Hepatocyte (in vitro differentiated cells): Measurements from ENCODE around the gene ABCC6. TPM values are rescaled to one million over a fixed set of nuclear protein-coding genes. Genes with fewer than 3 reads are reported as not detected.
A peak's percentile ranks its signal among the peaks of the same experiment; 100 is the strongest.

ENCODE experiments used
- DNase-seq: peaks from one replicate; pipeline ENCODE4 v3.0.0-alpha.2; 2016; ENCODE audit warnings: low spot score
- H2AFZ ChIP-seq: fragments of 200-600 bp; sonication (generic); 2 replicates; pipeline ENCODE4 v1.6.0; 2016; ENCODE audit warnings: antibody characterized with exemption, mild to moderate bottlenecking
- H3K27ac ChIP-seq: fragments of 200-600 bp; sonication (generic); 2 replicates; pipeline ENCODE4 v1.5.1; 2016; ENCODE audit warnings: mild to moderate bottlenecking
- H3K27me3 ChIP-seq: fragments of 200-600 bp; sonication (generic); 2 replicates; pipeline ENCODE4 v1.6.1; 2016
- H3K36me3 ChIP-seq: fragments of 200-600 bp; sonication (generic); replicated peaks from 2 replicates; pipeline ENCODE4 v1.5.1; 2016; ENCODE audit warnings: low read depth; ENCODE audit not compliant: insufficient read depth
- H3K4me1 ChIP-seq: fragments of 200-600 bp; sonication (generic); 2 replicates; pipeline ENCODE4 v1.5.1; 2016; ENCODE audit warnings: mild to moderate bottlenecking, moderate library complexity; ENCODE audit not compliant: insufficient read depth
- H3K4me2 ChIP-seq: fragments of 200-600 bp; sonication (generic); 2 replicates; pipeline ENCODE4 v1.6.0; 2016
- H3K4me3 ChIP-seq: fragments of 200-600 bp; sonication (generic); 2 replicates; pipeline ENCODE4 v1.5.1; 2016; ENCODE audit warnings: mild to moderate bottlenecking
- H3K79me2 ChIP-seq: fragments of 200-600 bp; sonication (generic); 2 replicates; pipeline ENCODE4 v1.6.0; 2017; ENCODE audit warnings: mild to moderate bottlenecking
- H3K9me2 ChIP-seq: fragments of 200-600 bp; sonication (generic); replicated peaks from 2 replicates; pipeline ENCODE4 v1.6.0; 2017; ENCODE audit warnings: mild to moderate bottlenecking; ENCODE audit not compliant: insufficient read depth
- H3K9me3 ChIP-seq: fragments of 200-600 bp; sonication (generic); 2 replicates; pipeline ENCODE4 v1.5.1; 2016; ENCODE audit warnings: low read depth, mild to moderate bottlenecking
- H4K20me1 ChIP-seq: fragments of 200-600 bp; sonication (generic); 2 replicates; pipeline ENCODE4 v1.6.0; 2016; ENCODE audit warnings: mild to moderate bottlenecking; ENCODE audit not compliant: insufficient read depth, poor library complexity, severe bottlenecking
- CTCF ChIP-seq: fragments of 200-600 bp; sonication (generic); IDR thresholded peaks from 2 replicates; pipeline ENCODE4 v1.5.1; 2016; ENCODE audit warnings: antibody characterized with exemption, mild to moderate bottlenecking; ENCODE audit not compliant: poor library complexity
- EZH2 ChIP-seq: fragments of 200-600 bp; sonication (generic); IDR thresholded peaks from 2 replicates; pipeline ENCODE4 v1.6.1; 2016; ENCODE audit warnings: antibody characterized with exemption, mild to moderate bottlenecking, borderline replicate concordance
- EZH2phosphoT487 ChIP-seq: fragments of 200-600 bp; sonication (generic); IDR thresholded peaks from one replicate; pipeline ENCODE4 v1.6.1; 2018; ENCODE audit warnings: antibody characterized with exemption, mild to moderate bottlenecking, low read depth, moderate library complexity; ENCODE audit not compliant: unreplicated experiment, severe bottlenecking
- WGBS: methylation state at CpG from one replicate; pipeline ENCODE4 v1.1.6; 2016; ENCODE audit warnings: low lambda C conversion rate; ENCODE audit errors: missing lambda C conversion rate; 5-methylcytosine and 5-hydroxymethylcytosine counted together
- polyA plus RNA-seq: library from polyadenylated mRNA; unstranded; fragments of >200 nt; fragmentation: Nextera tagmentation; extraction: Ambion mirVana; gene quantifications from 2 replicates; pipeline ENCODE4 v1.2.1, GENCODE V29; 2016
- total RNA-seq: library from RNA; depleted of rRNA; stranded (reverse); fragments of >200 nt; gene quantifications from 2 replicates; pipeline ENCODE4 v1.2.3, GENCODE V29; 2014

The ABCC6 gene
- total and polyA plus RNA-seq, 2 experiments from 2014 or later: 41.2 to 46.8 TPM

- no peaks in the 10 kb centered on the region for H3K9me2 ChIP-seq
- H3K4me1 ChIP-seq: no peaks in the 10 kb centered on the region
- H2AFZ ChIP-seq: no peak overlapping the region
- no peaks in the 10 kb centered on the region for H4K20me1 ChIP-seq
- H3K4me3 ChIP-seq: no peak overlapping the region
- WGBS: 92% methylated on average over 15 of the region's 15 CpGs
- H3K36me3 ChIP-seq: no peaks in the 10 kb centered on the region
- DNase-seq: no peak
- no peaks in the 10 kb centered on the region for H3K27me3 ChIP-seq
- H3K4me2 ChIP-seq: no peak overlapping the region
- TF ChIP-seq CTCF: peak; percentile 22
- TF ChIP-seq EZH2phosphoT487: no peak
- no peak overlapping the region for H3K27ac ChIP-seq
- H3K79me2 ChIP-seq: no peaks in the 10 kb centered on the region
- no peaks in the 10 kb centered on the region for H3K9me3 ChIP-seq
These were observed 80.1 kb downstream of the ABCC6 start for GRCh38 chr16:16143038-16143763.

GRCh38 chr16:16141784-16142396, 81.4 kb downstream of the ABCC6 start:
- Histone ChIP-seq H3K4me1 (no peaks in the 10 kb centered on the region), H4K20me1 (no peaks in the 10 kb centered on the region), H3K27me3 (no peaks in the 10 kb centered on the region), H3K4me2 (no peak overlapping the region), H2AFZ (no peak overlapping the region), H3K9me3 (no peaks in the 10 kb centered on the region), H3K4me3 (no peak overlapping the region), H3K27ac (no peak overlapping the region), H3K9me2 (no peaks in the 10 kb centered on the region), H3K79me2 (no peaks in the 10 kb centered on the region), H3K36me3 (no peaks in the 10 kb centered on the region)
- DNase-seq: no peak
- TF ChIP-seq CTCF (no peak), EZH2 (no peak), EZH2phosphoT487 (no peak)
- 97% methylated on average over 7 of the region's 7 CpGs for WGBS

- no peaks in the 10 kb centered on the region for H3K36me3 ChIP-seq
- no peak overlapping the region for H3K4me3 ChIP-seq
- no peaks in the 10 kb centered on the region for H3K4me1 ChIP-seq
- H3K79me2 ChIP-seq: no peaks in the 10 kb centered on the region
- WGBS: 98% methylated on average over 11 of the region's 11 CpGs
- H3K27me3 ChIP-seq: no peaks in the 10 kb centered on the region
- no peak overlapping the region for H3K27ac ChIP-seq
- H4K20me1 ChIP-seq: no peaks in the 10 kb centered on the region
- H3K4me2 ChIP-seq: no peak overlapping the region
- H3K9me3 ChIP-seq: no peaks in the 10 kb centered on the region
- DNase-seq: no peak
- TF ChIP-seq EZH2 (no peak), CTCF (no peak), EZH2phosphoT487 (no peak)
- H2AFZ ChIP-seq: no peak overlapping the region
- H3K9me2 ChIP-seq: no peaks in the 10 kb centered on the region
These were observed 82.2 kb downstream of the ABCC6 start for GRCh38 chr16:16141141-16141540.
